ENCODE results near the gene ZNF716.
"Not testable (repeated sequence)": the region's sequence is repeated elsewhere in the genome, so short reads cannot be mapped to it uniquely, and the experiment has no call there.

The ZNF716 gene

GRCh38 chr7:57443567-57443966, 6.4 kb upstream of the ZNF716 start:
- H3K4me3 ChIP-seq (ENCODE audit: low read depth, low read length): no peak overlapping the region
- no peak for DNase-seq (ENCODE audit: low read depth, low spot score)
- no peak for TF ChIP-seq CTCF (IDR thresholded peaks at IDR 0.05; ENCODE audit: low read depth, low read length)
- in situ Hi-C loops (cut with HindIII; ENCODE audit: low sequenced_read_pairs): no loop called here

- H3K4me3 ChIP-seq (ENCODE audit: low read depth, low read length); in situ Hi-C loops (cut with HindIII; ENCODE audit: low sequenced_read_pairs); DNase-seq (ENCODE audit: low read depth, low spot score): not testable (repeated sequence)
Observed at GRCh38 chr7:57469186-57469828, 19.3 kb downstream of the ZNF716 start.

- H3K4me3 ChIP-seq (ENCODE audit: low read depth, low read length); DNase-seq (ENCODE audit: low read depth, low spot score); in situ Hi-C loops (cut with HindIII; ENCODE audit: low sequenced_read_pairs): not testable (repeated sequence)
Observed at GRCh38 chr7:57480304-57480703, 30.3 kb downstream of the ZNF716 start.

GRCh38 chr7:57485022-57485421, 35.0 kb downstream of the ZNF716 start:
- in situ Hi-C loops (cut with HindIII; ENCODE audit: low sequenced_read_pairs); DNase-seq (ENCODE audit: low read depth, low spot score); H3K4me3 ChIP-seq (ENCODE audit: low read depth, low read length): not testable (repeated sequence)

GRCh38 chr7:57487957-57488356, 38.0 kb downstream of the ZNF716 start:
- in situ Hi-C loops (cut with HindIII; ENCODE audit: low sequenced_read_pairs): no loop called here
- no peak for TF ChIP-seq CTCF (IDR thresholded peaks at IDR 0.05; ENCODE audit: low read depth, low read length)
- DNase-seq (ENCODE audit: low read depth, low spot score): no peak
- no peak overlapping the region for H3K4me3 ChIP-seq (ENCODE audit: low read depth, low read length)

- DNase-seq (ENCODE audit: low read depth, low spot score); H3K4me3 ChIP-seq (ENCODE audit: low read depth, low read length); in situ Hi-C loops (cut with HindIII; ENCODE audit: low sequenced_read_pairs): not testable (repeated sequence)
Observed at GRCh38 chr7:57495111-57495510, 45.1 kb downstream of the ZNF716 start.

GRCh38 chr7:57496395-57496794, 46.4 kb downstream of the ZNF716 start:
- in situ Hi-C loops (cut with HindIII; ENCODE audit: low sequenced_read_pairs): no loop called here
- H3K4me3 ChIP-seq (ENCODE audit: low read depth, low read length): no peak overlapping the region
- TF ChIP-seq CTCF (IDR thresholded peaks at IDR 0.05; ENCODE audit: low read depth, low read length): no peak
- no peak for DNase-seq (ENCODE audit: low read depth, low spot score)

- DNase-seq (ENCODE audit: low read depth, low spot score): no peak
- no peak overlapping the region for H3K4me3 ChIP-seq (ENCODE audit: low read depth, low read length)
- in situ Hi-C loops (cut with HindIII; ENCODE audit: low sequenced_read_pairs): no loop called here
- TF ChIP-seq CTCF (IDR thresholded peaks at IDR 0.05; ENCODE audit: low read depth, low read length): no peak
Observed at GRCh38 chr7:57505176-57505575, 55.2 kb downstream of the ZNF716 start.

Data from astrocyte of the spinal cord (primary cell).